PC-9 (cell line): ENCODE results near the gene SNX25. TPM values are rescaled to one million over a fixed set of nuclear protein-coding genes. Genes with fewer than 3 reads are reported as not detected.

Experiments
- BruUV-seq: library from RNA; stranded (reverse); fragments of 400-500 nt; replicated peaks from 2 replicates; lab custom pipeline; 2021; lab: Mats Ljungman, UMichigan
- CTCF ChIA-PET: fragments of 300-600 bp; sonication (Branson Sonifier 250); formaldehyde crosslinking; loops from one replicate; lab custom pipeline; 2022; ENCODE audit warnings: antibody characterized with exemption; lab: Charles Lee
- POLR2A ChIA-PET: fragments of 300-600 bp; sonication (Branson Sonifier 250); formaldehyde crosslinking; loops from one replicate; lab custom pipeline; 2022; ENCODE audit warnings: antibody characterized with exemption; ENCODE audit not compliant: unreplicated experiment; lab: Charles Lee
- DNase-seq, 2 experiments: peaks; one replicate each; pipeline versions ENCODE4 v3.0.0 to v3.0.0-alpha.2; 2015 to 2022; ENCODE audit warnings: mixed read lengths in 1 of 2
- H2AFZ ChIP-seq: fragments of 200-600 bp; sonication (generic); 2 replicates; pipeline ENCODE4 v1.8.1; 2017; ENCODE audit warnings: antibody characterized with exemption
- H3F3A ChIP-seq: fragments of 200-600 bp; sonication (generic); 2 replicates; pipeline ENCODE4 v1.8.1; 2017; ENCODE audit warnings: antibody characterized with exemption, mild to moderate bottlenecking, low read depth; ENCODE audit not compliant: insufficient read depth
- H3K27ac ChIP-seq: fragments of 200-600 bp; sonication (generic); 2 replicates; pipeline ENCODE4 v1.6.1; 2016; ENCODE audit warnings: mixed run types
- H3K27me3 ChIP-seq: fragments of 200-600 bp; sonication (generic); 2 replicates; pipeline ENCODE4 v1.6.1; 2016; ENCODE audit warnings: low read depth, mixed run types; ENCODE audit not compliant: insufficient read depth
- H3K36me3 ChIP-seq: fragments of 200-600 bp; sonication (generic); 2 replicates; pipeline ENCODE4 v1.6.1; 2016; ENCODE audit warnings: low read depth, mixed run types
- H3K4me1 ChIP-seq: fragments of 200-600 bp; sonication (generic); replicated peaks from 2 replicates; pipeline ENCODE4 v1.6.1; 2016; ENCODE audit warnings: mixed run types; ENCODE audit not compliant: insufficient read depth
- H3K4me2 ChIP-seq: fragments of 200-600 bp; sonication (generic); 2 replicates; pipeline ENCODE4 v1.6.1; 2017; ENCODE audit warnings: mixed run types
- H3K4me3 ChIP-seq: fragments of 200-600 bp; sonication (generic); 2 replicates; pipeline ENCODE4 v1.6.1; 2016; ENCODE audit warnings: mixed run types
- H3K79me2 ChIP-seq: fragments of 200-600 bp; sonication (generic); 2 replicates; pipeline ENCODE4 v1.6.1; 2017; ENCODE audit warnings: low read depth, mixed run types
- H3K9me2 ChIP-seq: fragments of 200-600 bp; sonication (generic); 2 replicates; pipeline ENCODE4 v1.8.1; 2017; ENCODE audit warnings: mild to moderate bottlenecking; ENCODE audit not compliant: insufficient read depth
- H3K9me3 ChIP-seq: fragments of 200-600 bp; sonication (generic); 2 replicates; pipeline ENCODE4 v1.8.1; 2016; ENCODE audit warnings: low read depth; ENCODE audit not compliant: insufficient read depth
- H4K20me1 ChIP-seq: fragments of 200-600 bp; sonication (generic); 2 replicates; pipeline ENCODE4 v1.8.1; 2017; ENCODE audit not compliant: insufficient read depth
- CTCF ChIP-seq: fragments of 200-600 bp; sonication (generic); conservative IDR thresholded peaks from 2 replicates; pipeline ENCODE4 v1.6.1; 2017; ENCODE audit warnings: mixed run types, antibody characterized with exemption, mild to moderate bottlenecking, moderate library complexity
- EZH2 ChIP-seq: fragments of 200-600 bp; sonication (generic); IDR thresholded peaks from 2 replicates; pipeline ENCODE4 v1.8.0; 2017; ENCODE audit warnings: antibody characterized with exemption, low read depth
- intact Hi-C: fragments of 100-400 bp; cut with micrococcal nuclease; formaldehyde crosslinking; loops from one replicate; pipeline ENCODE4 v1.10.0; 2022; ENCODE audit not compliant: unreplicated experiment
- total RNA-seq: library from RNA; stranded (reverse); gene quantifications from 2 replicates; pipeline ENCODE4 v1.2.3, GENCODE V29; 2021

SNX25 gene
- total RNA-seq, 1 experiment from 2014 or later, result 18.0 TPM

GRCh38 chr4:185254434-185254833 lies 45.0 kb downstream of the SNX25 start:
- Histone ChIP-seq H3F3A (no peaks in the 10 kb centered on the region), H3K36me3 (no peaks in the 10 kb centered on the region), H3K9me2 (no peaks in the 10 kb centered on the region), H3K4me1 (0 out of 2 replicates have a peak, but pooled peaks cover 5% of the 10 kb centered on the region), H3K4me2 (no peak overlapping the region), H3K27me3 (no peaks in the 10 kb centered on the region), H3K9me3 (no peaks in the 10 kb centered on the region), H3K4me3 (no peak overlapping the region), H2AFZ (no peak overlapping the region), H3K79me2 (no peaks in the 10 kb centered on the region), H3K27ac (no peak overlapping the region), H4K20me1 (no peaks in the 10 kb centered on the region)
- no peak for DNase-seq
- no TSS peak for BruUV-seq
- CTCF ChIA-PET, result no interaction called here
- no peak for TF ChIP-seq CTCF
- TF ChIP-seq EZH2, result no peak
- POLR2A ChIA-PET, result no interaction called here
- intact Hi-C loops, result no loop called here

- Histone ChIP-seq H3K4me1 (0 out of 2 replicates have a peak, but pooled peaks cover 5% of the 10 kb centered on the region), H3F3A (no peaks in the 10 kb centered on the region), H3K27ac (no peak overlapping the region), H3K27me3 (no peaks in the 10 kb centered on the region), H4K20me1 (no peaks in the 10 kb centered on the region), H3K79me2 (no peaks in the 10 kb centered on the region), H3K36me3 (no peaks in the 10 kb centered on the region), H3K4me2 (no peak overlapping the region), H3K9me3 (no peaks in the 10 kb centered on the region), H2AFZ (no peak overlapping the region), H3K4me3 (no peak overlapping the region), H3K9me2 (no peaks in the 10 kb centered on the region)
- TF ChIP-seq EZH2 (no peak), CTCF (no peak)
- no peak for DNase-seq
- intact Hi-C loops, result loop anchor here (5.0 kb wide), 1 partner anchor 44 kb away; no protein-coding TSS in a partner anchor
- ChIA-PET CTCF (interaction anchor here (0.6 kb wide), 1 partner anchor 60 kb away, joined by 11 read pairs; no protein-coding TSS in a partner anchor), POLR2A (interaction anchor here (0.6 to 0.7 kb wide), 3 partner anchors 47 to 915 kb away, joined by 3 to 5 read pairs (median 4); partner anchors contain the start of gene SLC25A4)
- no TSS peak for BruUV-seq
These were observed 46.5 kb downstream of the SNX25 start for GRCh38 chr4:185255868-185256267.

GRCh38 chr4:185256446-185256845 lies 47.0 kb downstream of the SNX25 start:
- no peaks in the 10 kb centered on the region for H3K27me3 ChIP-seq
- DNase-seq, result peak in 1 of 2 experiments; percentile 39
- ChIA-PET POLR2A (interaction anchor here (0.6 to 0.7 kb wide), 3 partner anchors 48 to 916 kb away, joined by 3 to 5 read pairs (median 4); partner anchors contain the start of gene SLC25A4), CTCF (interaction anchor here (0.6 kb wide), 1 partner anchor 60 kb away, joined by 11 read pairs; no protein-coding TSS in a partner anchor)
- H3K9me3 ChIP-seq, result no peaks in the 10 kb centered on the region
- H4K20me1 ChIP-seq, result no peaks in the 10 kb centered on the region
- no peaks in the 10 kb centered on the region for H3K36me3 ChIP-seq
- intact Hi-C loops, result loop anchor here (5.0 kb wide), 1 partner anchor 44 kb away; no protein-coding TSS in a partner anchor
- H3K4me1 ChIP-seq, result 0 out of 2 replicates have a peak, but pooled peaks cover 5% of the 10 kb centered on the region
- H3K4me2 ChIP-seq, result no peak overlapping the region
- no peak overlapping the region for H3K27ac ChIP-seq
- H3K4me3 ChIP-seq, result no peak overlapping the region
- no peaks in the 10 kb centered on the region for H3K9me2 ChIP-seq
- TF ChIP-seq EZH2 (no peak), CTCF (no peak)
- BruUV-seq, result no TSS peak
- H3F3A ChIP-seq, result no peaks in the 10 kb centered on the region
- no peak overlapping the region for H2AFZ ChIP-seq
- H3K79me2 ChIP-seq, result no peaks in the 10 kb centered on the region
